A673 (cell line): ENCODE results near the gene TM7SF3. TPM values are rescaled to one million over a fixed set of nuclear protein-coding genes. Genes with fewer than 3 reads are reported as not detected.

ENCODE experiments used
- BruUV-seq: library from RNA; stranded (reverse); fragments of 400-500 nt; replicated peaks from 2 replicates; lab custom pipeline; 2021; lab: Mats Ljungman, UMichigan
- CTCF ChIA-PET: fragments of 300-600 bp; sonication (Branson Sonifier 250); formaldehyde crosslinking; loops from one replicate; lab custom pipeline; 2022; ENCODE audit warnings: antibody characterized with exemption; lab: Charles Lee
- POLR2A ChIA-PET: fragments of 300-600 bp; sonication (Branson Sonifier 250); formaldehyde crosslinking; loops from one replicate; lab custom pipeline; 2022; ENCODE audit warnings: antibody characterized with exemption; ENCODE audit not compliant: low non-redundant PET; lab: Charles Lee
- DNase-seq: peaks from one replicate; pipeline ENCODE4 v3.0.0-alpha.2; 2015; ENCODE audit warnings: low spot score
- H3K27ac ChIP-seq: fragments of 200-600 bp; sonication (generic); 2 replicates; pipeline ENCODE4 v1.5.1; 2016; ENCODE audit warnings: mixed run types, low read depth, mild to moderate bottlenecking, mixed read lengths, antibody characterized with exemption, low read length; ENCODE audit not compliant: poor library complexity, severe bottlenecking
- H3K27me3 ChIP-seq: fragments of 200-600 bp; sonication (generic); replicated peaks from 2 replicates; pipeline ENCODE4 v1.6.1; 2017; ENCODE audit warnings: mixed run types, low read depth, mild to moderate bottlenecking, mixed read lengths, antibody characterized with exemption, low read length; ENCODE audit not compliant: insufficient read depth, poor library complexity
- H3K36me3 ChIP-seq: fragments of 200-600 bp; sonication (generic); 2 replicates; pipeline ENCODE4 v1.6.1; 2016; ENCODE audit warnings: mixed run types, mild to moderate bottlenecking, mixed read lengths, antibody characterized with exemption, low read length; ENCODE audit not compliant: insufficient read depth, poor library complexity, severe bottlenecking
- H3K4me1 ChIP-seq: fragments of 200-600 bp; sonication (generic); 2 replicates; pipeline ENCODE4 v1.6.1; 2017; ENCODE audit warnings: mixed run types, mild to moderate bottlenecking, mixed read lengths, antibody characterized with exemption, low read length; ENCODE audit not compliant: insufficient read depth, poor library complexity, severe bottlenecking
- H3K4me3 ChIP-seq: fragments of 200-600 bp; sonication (generic); 2 replicates; pipeline ENCODE4 v1.5.1; 2016; ENCODE audit warnings: low read depth, mixed run types, mild to moderate bottlenecking, mixed read lengths, low read length; ENCODE audit not compliant: poor library complexity, severe bottlenecking
- H3K9me3 ChIP-seq: fragments of 200-600 bp; sonication (generic); 2 replicates; pipeline ENCODE4 v1.6.1; 2016; ENCODE audit warnings: mixed run types, low read depth, mild to moderate bottlenecking, mixed read lengths, antibody characterized with exemption, low read length; ENCODE audit not compliant: poor library complexity, severe bottlenecking
- CTCF ChIP-seq: fragments of 300-800, 200-600 bp; sonication (generic); conservative IDR thresholded peaks from 2 replicates; pipeline ENCODE4 v1.5.1; 2017; ENCODE audit warnings: low read depth, mild to moderate bottlenecking, antibody characterized with exemption, low read length, moderate library complexity, mixed read lengths
- EZH2 ChIP-seq: fragments of 200-600 bp; sonication (generic); IDR thresholded peaks from 2 replicates; pipeline ENCODE4 v1.6.1; 2017; ENCODE audit warnings: borderline replicate concordance, low read depth, mild to moderate bottlenecking, mixed read lengths, antibody characterized with exemption, low read length; ENCODE audit not compliant: poor library complexity, severe bottlenecking
- intact Hi-C: fragments of 100-400 bp; cut with micrococcal nuclease; formaldehyde crosslinking; loops from one replicate; pipeline ENCODE4 v1.10.0; 2022; ENCODE audit not compliant: unreplicated experiment
- total RNA-seq: library from RNA; stranded (reverse); gene quantifications from 2 replicates; pipeline ENCODE4 v1.2.3, GENCODE V29; 2021

Gene TM7SF3
- total RNA-seq, 1 experiment from 2014 or later, result 53.5 TPM

GRCh38 chr12:26997003-26997402 lies 17.2 kb downstream of the TM7SF3 start:
- Histone ChIP-seq H3K36me3 (peaks cover 6% of the 10 kb centered on the region), H3K4me1 (peaks cover 15% of the 10 kb centered on the region), H3K4me3 (no peak overlapping the region), H3K27me3 (no peaks in the 10 kb centered on the region), H3K9me3 (no peaks in the 10 kb centered on the region), H3K27ac (no peak overlapping the region)
- TF ChIP-seq CTCF, result no peak
- TF ChIP-seq EZH2, result no peak
- ChIA-PET POLR2A (no interaction called here), CTCF (interaction anchor here (1.2 kb wide), 1 partner anchor 13 kb away, joined by 3 read pairs; no protein-coding TSS in a partner anchor)
- no peak for DNase-seq
- intact Hi-C loops, result no loop called here
- no TSS peak for BruUV-seq

DNA sequence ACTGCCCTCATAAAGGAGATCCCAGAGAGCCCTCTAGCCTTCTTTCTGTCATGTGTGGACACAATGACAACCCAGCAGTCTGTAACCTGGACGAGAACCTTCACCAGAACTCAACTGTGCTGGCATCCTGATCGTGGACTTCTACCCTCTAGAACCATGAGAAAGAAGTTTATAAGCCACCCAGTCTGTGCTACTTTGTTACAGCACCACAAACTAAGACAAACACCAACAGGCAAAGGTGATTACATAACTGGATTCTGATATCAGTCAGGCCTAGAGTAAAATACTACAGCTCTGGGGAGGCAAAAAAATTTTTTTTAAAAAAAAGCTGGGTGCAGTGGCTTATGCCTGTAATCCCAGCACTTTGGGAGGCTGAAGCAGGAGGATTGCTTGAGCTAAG lies 18.5 kb downstream of the TM7SF3 start:
- DNase-seq, result no peak
- no peaks in the 10 kb centered on the region for H3K27me3 ChIP-seq
- CTCF ChIA-PET, result no interaction called here
- POLR2A ChIA-PET, result no interaction called here
- TF ChIP-seq EZH2 (no peak), CTCF (no peak)
- intact Hi-C loops, result no loop called here
- BruUV-seq, result no TSS peak
- no peaks in the 10 kb centered on the region for H3K9me3 ChIP-seq
- peaks cover 2% of the 10 kb centered on the region for H3K4me1 ChIP-seq
- H3K27ac ChIP-seq, result no peak overlapping the region
- H3K4me3 ChIP-seq, result no peak overlapping the region
- H3K36me3 ChIP-seq, result peaks cover 6% of the 10 kb centered on the region

- TF ChIP-seq CTCF (no peak), EZH2 (no peak)
- DNase-seq, result no peak
- Histone ChIP-seq H3K9me3 (no peaks in the 10 kb centered on the region), H3K27me3 (no peaks in the 10 kb centered on the region), H3K4me1 (no peaks in the 10 kb centered on the region), H3K4me3 (no peak overlapping the region), H3K36me3 (peaks cover 6% of the 10 kb centered on the region), H3K27ac (no peak overlapping the region)
- intact Hi-C loops, result no loop called here
- ChIA-PET CTCF (no interaction called here), POLR2A (no interaction called here)
- BruUV-seq, result no TSS peak
These were observed 20.1 kb downstream of the TM7SF3 start for GRCh38 chr12:26994109-26994508.
